NOMO-1 treated with DMSO at 0.1 percent for 48 hours (cell line): ENCODE measurements around the gene SLC36A1.
"Not testable (repeated sequence)": the region's sequence is repeated elsewhere in the genome, so short reads cannot be mapped to it uniquely, and the experiment has no call there.

Source experiments
- DNase-seq: peaks from one replicate; lab custom pipeline; 2025; ENCODE audit not compliant: unreplicated experiment; lab: John Stamatoyannopoulos, UW

Gene SLC36A1

GRCh38 chr5:151483176-151483575 lies 35.8 kb downstream of the SLC36A1 start:
- DNase-seq = peak; percentile 99

GRCh38 chr5:151483647-151484046 lies 36.2 kb downstream of the SLC36A1 start:
- peak; percentile 73 for DNase-seq

DNA sequence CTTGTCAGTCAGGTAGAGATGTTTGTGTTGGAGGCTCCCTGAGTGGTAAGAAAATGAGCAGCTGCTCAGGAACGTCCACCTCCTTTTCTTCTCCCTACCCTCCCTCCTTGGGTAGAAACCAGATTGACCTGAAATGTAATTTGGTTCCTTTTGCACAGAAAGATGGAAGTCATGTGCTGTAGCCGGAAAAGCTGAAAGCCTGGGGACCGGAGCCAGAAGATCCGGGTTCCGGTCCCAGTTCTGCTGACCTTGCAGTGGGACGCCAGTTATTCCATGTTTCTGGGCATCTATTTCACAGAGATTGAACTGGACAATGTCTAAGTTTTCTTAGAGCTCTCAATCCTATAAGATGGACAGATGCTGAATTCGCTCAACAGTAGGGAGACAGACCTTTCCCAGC lies 40.1 kb downstream of the SLC36A1 start:
- DNase-seq = no peak

DNA sequence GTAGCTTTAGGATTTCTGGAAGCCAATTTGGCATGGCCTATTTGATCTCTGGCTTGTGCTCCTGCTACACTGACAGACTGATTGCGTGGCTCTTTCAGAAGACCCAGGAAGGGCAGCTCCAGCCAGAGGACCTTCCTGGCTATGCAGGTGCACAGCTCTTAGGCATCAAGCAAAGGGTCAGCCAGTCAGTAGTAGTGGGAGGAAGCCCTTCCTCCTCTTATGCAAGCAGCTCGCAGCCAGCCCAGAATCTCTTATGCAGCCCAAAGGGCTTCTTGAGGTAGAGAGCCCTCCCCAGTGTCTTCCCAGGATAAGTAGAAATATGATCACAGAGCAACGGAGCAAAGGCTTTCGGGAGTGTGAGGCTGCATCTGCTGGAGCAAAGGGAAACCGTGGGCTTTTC lies 43.2 kb downstream of the SLC36A1 start:
- DNase-seq = no peak

DNA sequence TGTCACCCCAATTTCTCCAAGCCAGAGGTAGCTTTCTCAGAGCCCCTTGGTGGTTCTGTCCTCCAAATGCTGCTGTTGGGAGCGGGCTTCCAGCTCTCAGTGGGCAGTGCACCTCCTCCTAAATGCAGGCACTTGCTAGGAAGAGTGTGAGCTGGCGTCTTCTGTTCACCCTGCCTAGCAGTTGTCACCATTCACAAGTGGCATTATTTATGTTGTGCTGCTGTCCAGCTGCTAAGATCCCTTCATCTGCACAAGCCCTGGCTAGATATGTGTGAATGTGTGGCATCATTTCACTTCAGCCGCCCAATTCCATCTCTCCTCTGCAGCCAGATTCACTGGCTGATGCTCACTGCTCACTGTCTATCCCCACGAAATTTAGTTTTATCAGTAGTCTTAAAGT lies 43.7 kb downstream of the SLC36A1 start:
- no peak for DNase-seq

DNA sequence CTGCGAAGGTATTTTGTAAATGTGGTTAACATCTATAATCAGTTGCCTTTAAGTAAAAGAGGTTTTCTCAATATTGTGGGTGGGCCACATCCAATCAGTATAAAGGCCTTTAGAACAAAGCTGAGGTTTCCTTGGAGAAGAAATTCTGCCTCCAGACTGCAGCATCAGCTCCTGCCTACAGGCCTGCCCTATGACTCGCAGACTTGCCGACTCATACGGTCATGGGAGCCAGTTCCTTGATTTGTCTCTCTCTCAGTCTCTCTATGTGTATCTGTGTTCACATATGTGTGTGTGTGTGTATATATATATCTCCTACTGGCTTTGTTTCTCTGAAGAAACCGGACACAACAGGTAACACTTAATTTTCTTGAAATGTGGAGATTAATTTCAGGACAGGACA lies 45.3 kb downstream of the SLC36A1 start:
- peak; percentile 3 for DNase-seq

GRCh38 chr5:151493665-151494064 lies 46.3 kb downstream of the SLC36A1 start:
- DNase-seq = no peak

DNA sequence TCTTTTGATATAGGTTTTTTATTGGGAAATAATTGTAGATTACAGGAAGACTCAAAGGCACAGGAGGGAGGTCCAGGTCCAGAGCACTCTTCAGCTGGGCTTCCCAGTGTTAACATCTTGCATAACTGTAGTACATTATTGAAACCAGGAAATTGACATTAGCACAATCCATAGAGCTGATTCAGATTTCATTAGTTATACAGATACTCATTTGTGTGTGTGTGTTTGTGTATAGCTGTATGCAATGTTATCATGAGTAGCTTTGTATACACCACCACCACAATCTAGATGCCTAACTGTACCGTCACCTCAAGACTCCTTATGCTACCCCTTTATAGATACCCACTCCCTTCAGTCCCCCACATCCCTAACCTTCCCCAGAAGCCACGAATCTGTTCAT lies 47.9 kb downstream of the SLC36A1 start:
- DNase-seq = no peak

DNA sequence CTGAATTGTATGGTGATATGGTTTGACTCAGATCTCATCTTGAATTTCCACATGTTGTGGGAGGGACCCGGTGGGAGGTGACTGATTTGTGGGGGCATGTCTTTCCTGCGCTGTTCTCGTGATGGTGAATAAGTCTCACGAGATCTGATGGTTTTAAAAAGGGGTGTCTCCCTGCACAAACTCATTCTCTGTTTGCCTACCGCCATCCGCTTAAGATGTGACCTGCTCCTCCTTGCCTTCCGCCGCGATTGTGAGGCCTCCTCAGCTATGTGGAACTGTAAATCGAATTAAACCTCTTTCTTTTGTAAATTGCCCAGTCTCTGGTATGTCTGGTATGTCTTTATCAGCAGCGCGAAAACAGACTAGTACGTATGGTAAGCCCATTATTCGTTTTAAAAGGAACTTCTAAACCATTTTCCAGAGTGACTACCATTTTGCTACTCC lies 48.7 kb downstream of the SLC36A1 start:
- DNase-seq = no peak

GRCh38 chr5:151497391-151498002 lies 50.1 kb downstream of the SLC36A1 start:
- no peak for DNase-seq

DNA sequence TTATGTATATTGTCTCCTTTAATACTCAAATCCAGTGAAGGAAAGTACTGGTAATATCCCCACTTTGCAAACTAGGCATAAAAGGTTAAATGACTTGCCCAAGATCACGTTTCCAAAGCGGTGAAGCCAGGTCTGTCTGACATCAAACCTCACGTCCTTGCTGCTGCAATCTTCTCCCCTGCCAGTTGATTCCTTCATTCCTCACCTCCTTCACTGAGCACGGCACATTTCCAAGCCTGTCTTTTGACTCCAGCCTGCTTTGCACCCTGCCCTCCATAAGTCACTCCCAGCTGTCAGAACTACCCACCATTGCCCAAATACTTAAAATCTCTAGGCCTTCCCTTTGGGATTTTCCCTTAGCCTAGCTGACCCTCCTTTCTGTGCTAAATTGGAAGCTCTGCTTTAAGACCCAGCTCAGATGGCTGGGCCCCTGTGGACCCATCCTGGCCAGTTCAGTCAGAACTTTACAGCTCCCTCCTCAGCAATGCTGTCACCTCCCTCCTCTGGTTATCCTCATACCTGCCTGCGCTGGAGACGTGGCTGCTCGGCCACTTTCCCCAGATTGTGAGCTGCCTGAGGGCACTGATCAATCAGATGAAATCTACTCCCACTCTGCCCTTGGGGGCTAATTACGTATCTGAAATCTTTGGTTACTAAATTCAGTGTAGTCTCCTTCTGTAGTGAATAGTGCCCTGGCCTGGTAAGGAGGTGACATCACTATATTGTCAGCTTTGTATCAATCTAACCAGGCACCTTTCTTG lies 51.2 kb downstream of the SLC36A1 start:
- DNase-seq = no peak

DNA sequence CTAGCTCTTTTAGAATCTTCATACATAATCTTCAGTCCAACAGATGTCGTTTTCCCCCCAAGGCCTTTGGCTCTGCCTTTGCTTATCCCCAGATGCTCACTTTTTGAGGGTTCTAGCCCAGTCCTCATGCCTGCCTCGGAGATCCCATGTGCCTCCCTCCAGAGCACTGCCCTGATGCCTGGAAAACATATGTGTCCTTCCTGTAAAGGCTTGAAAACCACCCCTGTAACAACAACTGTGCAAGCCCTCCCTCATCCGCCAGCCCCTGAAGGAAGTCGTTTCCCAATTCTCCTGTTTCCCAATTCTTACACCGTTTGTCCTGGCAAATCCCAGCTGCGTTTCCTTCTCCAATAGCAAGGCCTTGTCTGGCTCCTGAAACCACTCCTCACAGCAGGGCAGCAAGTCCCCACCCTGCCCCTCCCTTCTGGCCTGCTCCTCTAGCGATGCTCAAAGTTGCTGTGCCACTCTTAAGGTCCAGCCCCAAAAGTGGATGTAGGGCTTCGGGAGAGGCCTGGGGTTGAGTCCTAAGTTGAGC lies 52.2 kb downstream of the SLC36A1 start:
- no peak for DNase-seq

- no peak for DNase-seq
These were observed 56.6 kb downstream of the SLC36A1 start for GRCh38 chr5:151504006-151504405.

DNA sequence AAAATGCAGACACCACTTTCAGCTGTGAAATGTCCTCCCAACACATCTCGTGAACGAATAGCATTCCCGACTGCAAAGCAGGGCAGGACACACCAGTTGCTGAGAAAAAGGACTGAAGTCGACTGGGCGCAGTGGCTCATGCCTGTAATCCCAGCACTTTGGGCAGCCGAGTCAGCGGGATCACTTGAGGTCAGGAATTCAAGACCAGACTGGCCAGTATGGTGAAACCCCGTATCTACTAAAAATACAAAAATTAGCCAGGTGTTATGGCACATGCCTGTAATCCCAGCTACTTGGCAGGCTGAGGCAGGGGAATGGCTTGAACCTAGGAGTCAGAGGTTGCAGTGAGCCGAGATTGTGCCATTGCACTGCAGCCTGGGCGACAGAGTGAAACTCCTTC lies 60.9 kb downstream of the SLC36A1 start:
- not testable (repeated sequence) for DNase-seq

DNA sequence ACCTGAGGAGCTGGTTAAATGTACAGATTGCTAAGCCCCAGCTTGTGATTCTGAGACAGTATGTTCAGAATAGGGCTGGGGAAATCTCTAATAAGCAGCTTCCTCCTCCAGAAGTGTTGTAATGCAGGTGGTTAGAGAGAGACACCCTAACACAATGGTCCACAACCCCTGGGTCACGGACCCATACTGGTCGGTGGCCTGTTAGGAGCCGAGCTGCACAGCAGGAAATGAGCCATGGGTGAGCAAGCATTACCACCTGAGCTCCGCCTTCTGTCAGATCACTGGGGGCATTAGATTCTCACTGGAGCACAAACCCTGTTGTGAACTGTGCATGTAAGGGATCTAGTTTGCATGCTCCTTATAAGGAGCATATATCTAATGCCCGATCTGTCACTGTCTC lies 61.8 kb downstream of the SLC36A1 start:
- peak; percentile 53 for DNase-seq

DNA sequence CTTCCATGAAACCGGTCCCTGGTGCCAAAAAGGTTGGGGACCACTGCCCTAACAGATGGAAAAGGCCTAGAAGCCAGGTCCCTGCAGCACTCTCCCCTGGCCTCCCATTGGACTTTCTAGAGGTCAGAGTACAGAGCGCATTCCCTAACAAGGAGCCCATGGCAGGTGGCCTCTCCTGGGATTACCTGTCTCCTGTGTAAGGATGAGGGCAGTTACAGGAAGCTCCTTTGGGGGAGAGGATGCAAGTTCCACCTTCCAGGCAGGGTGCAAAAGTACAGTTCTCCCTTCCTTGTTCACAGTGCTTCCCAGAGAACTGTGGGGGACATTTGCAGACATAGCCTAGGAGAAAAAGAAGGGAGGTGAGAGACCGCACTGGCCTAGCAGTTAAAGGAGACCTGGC lies 62.4 kb downstream of the SLC36A1 start:
- no peak for DNase-seq

DNA sequence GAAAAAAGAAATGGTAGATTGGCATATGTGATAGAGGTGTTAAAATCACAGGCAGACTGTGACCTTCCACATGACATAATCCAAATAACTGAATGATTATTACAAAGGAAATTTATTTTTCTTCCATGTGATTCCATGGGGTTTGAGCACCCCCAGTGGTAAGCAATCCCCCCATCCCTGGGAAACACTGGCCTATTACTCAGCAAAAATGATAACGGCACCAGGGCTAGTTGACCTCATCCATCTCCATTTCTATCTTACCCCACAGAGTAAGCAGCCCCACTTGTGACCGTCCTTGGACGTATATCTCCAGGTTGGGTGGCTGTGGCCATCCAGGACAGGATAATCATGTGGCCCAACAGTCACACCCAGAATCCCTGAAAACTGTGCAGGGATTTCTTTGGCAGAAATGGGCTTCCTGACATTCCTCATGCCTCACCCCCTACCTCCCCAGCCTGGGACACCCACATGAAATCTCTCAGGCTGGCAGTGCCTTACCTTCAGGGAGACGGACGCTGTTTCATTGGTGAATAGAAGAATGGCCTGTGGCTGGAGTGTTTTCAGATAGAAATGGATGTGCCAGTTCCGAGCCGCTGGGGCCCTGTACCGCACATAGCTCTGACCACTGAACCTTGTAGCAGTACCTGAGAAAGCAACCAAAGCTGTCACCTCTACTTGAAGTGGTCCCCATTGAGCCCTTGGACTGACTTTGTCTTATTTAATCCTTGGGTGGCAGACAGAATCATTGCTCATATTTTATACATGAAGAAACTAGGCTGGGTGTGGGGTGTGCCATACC lies 69.9 kb downstream of the SLC36A1 start:
- DNase-seq = no peak

DNA sequence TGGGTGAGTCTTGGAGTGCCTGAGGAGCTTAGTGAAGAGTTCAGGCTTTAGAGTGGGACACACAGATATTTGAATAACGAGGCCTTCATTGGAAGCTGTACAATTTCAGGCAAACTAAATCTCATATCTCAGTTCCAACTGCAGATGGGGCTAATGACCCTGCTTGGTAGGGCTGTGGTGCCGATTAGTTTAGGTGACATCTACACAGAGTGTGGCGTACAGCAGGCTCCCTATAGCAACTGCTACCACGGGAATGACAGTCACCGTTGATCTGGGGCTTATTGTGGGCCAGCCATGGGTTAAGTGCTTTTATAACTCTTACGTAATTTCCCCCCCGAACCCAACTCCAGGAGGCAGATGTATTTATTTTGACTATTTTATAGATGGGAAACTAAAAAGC lies 72.9 kb downstream of the SLC36A1 start:
- no peak for DNase-seq

DNA sequence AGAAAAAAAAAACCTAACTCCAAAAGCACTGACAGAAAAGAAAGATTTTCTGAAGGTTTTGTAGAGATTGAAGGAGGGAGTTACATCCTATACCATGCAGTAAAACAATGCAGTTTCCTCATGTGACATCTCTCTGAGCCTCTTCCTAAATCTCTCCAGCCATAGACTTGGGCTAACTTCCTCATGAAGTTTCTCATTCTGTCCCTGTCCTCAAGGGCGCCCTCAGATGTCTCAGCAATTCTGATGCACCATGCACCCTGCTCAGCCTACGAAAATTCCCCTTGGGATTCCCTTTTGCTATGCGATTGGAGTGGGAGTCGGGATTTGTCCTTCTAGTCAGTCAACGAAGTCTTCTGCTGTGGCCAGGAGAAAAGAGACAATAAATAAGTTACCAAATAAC lies 74.8 kb downstream of the SLC36A1 start:
- peak; percentile 61 for DNase-seq

- peak; percentile 75 for DNase-seq
These were observed 75.9 kb downstream of the SLC36A1 start for GRCh38 chr5:151523335-151523734.

GRCh38 chr5:151528153-151528552 lies 80.8 kb downstream of the SLC36A1 start:
- DNase-seq = no peak

DNA sequence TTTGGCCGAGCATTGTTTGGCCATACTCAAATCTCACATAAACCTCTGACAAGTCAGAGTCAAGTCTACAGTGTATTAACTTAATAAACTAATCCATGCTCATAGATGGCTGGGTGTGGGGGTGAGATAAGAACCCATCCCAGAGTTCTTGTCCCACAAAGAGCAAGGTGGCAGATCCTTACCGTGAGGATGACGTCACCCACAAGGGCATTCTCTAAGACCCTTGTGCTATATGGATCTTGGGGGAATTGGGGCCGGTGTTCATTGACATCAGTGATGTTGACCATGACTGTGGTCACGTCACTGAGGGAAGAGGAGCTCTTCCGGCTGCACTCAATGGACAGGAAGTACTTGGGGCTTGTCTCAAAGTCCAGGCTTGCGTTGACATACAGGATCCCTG lies 81.6 kb downstream of the SLC36A1 start:
- DNase-seq = no peak
